WTC11 (cell line): ENCODE measurements around the gene VCL.

ENCODE experiments used
- ATF2 ChIP-seq: sonication (generic); formaldehyde crosslinking; IDR thresholded peaks from 2 replicates; pipeline ENCODE4 v1.8.1; 2022; ENCODE audit warnings: low read depth, missing genetic modification reagents, borderline replicate concordance
- CTCF ChIP-seq: fragments of 200-600 bp; IDR thresholded peaks from 2 replicates; pipeline ENCODE4 v1.8.0; 2022; ENCODE audit warnings: antibody characterized with exemption
- USF1 ChIP-seq: sonication (generic); formaldehyde crosslinking; IDR thresholded peaks from 2 replicates; pipeline ENCODE4 v1.8.0; 2022; ENCODE audit warnings: mild to moderate bottlenecking, missing genetic modification reagents
- ZNF512 ChIP-seq: sonication (generic); formaldehyde crosslinking; IDR thresholded peaks from 2 replicates; pipeline ENCODE4 v1.8.1; 2022; ENCODE audit warnings: missing genetic modification reagents, borderline replicate concordance

GRCh38 chr10:74135452-74135851 lies 137.5 kb downstream of the VCL start:
- TF ChIP-seq USF1 (no peak), ATF2 (CRISPR knock-in tag) (no peak), CTCF (no peak), ZNF512 (CRISPR knock-in tag) (no peak)
